ENCODE measurements around the gene LYVE1.

Gene LYVE1

GRCh38 chr11:10551290-10551592, 17.2 kb downstream of the LYVE1 start:
- no peak overlapping the region for H2AFZ ChIP-seq (ENCODE audit: low read depth)

DNA sequence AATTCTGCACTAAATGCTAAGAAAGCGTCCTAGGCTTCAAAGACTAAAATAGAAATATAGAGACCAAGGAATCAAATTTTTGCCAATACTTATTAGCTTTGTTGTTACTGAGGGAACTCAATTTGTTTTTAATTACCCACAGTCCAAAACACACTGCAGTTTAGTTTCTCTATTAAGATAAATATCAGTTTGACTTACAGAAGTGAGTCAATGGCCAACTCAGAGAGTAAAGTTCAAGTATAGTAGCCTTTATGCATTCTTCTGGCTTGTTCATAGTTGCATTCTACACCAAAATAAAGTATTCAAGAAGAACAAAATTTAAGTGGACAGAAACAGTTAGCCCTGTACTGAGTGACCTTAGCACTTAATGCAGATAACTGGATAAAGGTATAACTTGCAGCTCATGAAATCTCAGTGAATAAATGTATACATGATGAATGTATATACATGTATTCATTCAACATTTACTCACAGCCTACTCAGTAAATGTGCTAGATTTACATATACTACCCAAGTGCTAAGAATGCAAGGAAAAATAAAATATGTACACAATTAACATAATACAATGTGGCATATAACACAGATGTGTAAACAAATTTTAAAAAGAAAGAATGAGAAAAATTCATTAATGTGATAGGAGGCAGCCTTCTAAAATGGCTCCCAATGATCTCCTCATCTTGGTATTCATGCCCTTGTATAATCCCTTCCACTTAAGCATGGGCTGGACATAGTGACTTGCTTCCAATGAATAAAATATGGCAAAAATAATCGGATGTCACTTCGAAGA, 17.8 kb downstream of the LYVE1 start:
- Histone ChIP-seq H3K4me2 (no peak overlapping the region), H3K27me3 (ENCODE audit: insufficient read depth, low read depth) (no peaks in the 10 kb centered on the region), H2AFZ (ENCODE audit: low read depth) (no peak overlapping the region)

More at GRCh38 chr11:10551290-10551592, 17.2 kb downstream of the LYVE1 start:
- H3K4me2 ChIP-seq: no peak overlapping the region
- no peaks in the 10 kb centered on the region for H3K27me3 ChIP-seq (ENCODE audit: insufficient read depth, low read depth)
- no peaks in the 10 kb centered on the region for H3K4me1 ChIP-seq (ENCODE audit: low read depth, poor library complexity, severe bottlenecking)
- no peak overlapping the region for H3K27ac ChIP-seq
- H3K4me3 ChIP-seq (IDR thresholded peaks at IDR 0.05; ENCODE audit: insufficient read depth, low read depth, low read length): no peak overlapping the region
- no peak for TF ChIP-seq CTCF (conservative IDR thresholded peaks at IDR 0.05; ENCODE audit: low read depth, low read length)
- no peaks in the 10 kb centered on the region for H4K20me1 ChIP-seq (ENCODE audit: insufficient read depth)
- H3K9ac ChIP-seq: no peak overlapping the region
- no peaks in the 10 kb centered on the region for H3K79me2 ChIP-seq (ENCODE audit: insufficient read depth, low read depth)
- H3K36me3 ChIP-seq (ENCODE audit: insufficient read depth): no peaks in the 10 kb centered on the region

DNA sequence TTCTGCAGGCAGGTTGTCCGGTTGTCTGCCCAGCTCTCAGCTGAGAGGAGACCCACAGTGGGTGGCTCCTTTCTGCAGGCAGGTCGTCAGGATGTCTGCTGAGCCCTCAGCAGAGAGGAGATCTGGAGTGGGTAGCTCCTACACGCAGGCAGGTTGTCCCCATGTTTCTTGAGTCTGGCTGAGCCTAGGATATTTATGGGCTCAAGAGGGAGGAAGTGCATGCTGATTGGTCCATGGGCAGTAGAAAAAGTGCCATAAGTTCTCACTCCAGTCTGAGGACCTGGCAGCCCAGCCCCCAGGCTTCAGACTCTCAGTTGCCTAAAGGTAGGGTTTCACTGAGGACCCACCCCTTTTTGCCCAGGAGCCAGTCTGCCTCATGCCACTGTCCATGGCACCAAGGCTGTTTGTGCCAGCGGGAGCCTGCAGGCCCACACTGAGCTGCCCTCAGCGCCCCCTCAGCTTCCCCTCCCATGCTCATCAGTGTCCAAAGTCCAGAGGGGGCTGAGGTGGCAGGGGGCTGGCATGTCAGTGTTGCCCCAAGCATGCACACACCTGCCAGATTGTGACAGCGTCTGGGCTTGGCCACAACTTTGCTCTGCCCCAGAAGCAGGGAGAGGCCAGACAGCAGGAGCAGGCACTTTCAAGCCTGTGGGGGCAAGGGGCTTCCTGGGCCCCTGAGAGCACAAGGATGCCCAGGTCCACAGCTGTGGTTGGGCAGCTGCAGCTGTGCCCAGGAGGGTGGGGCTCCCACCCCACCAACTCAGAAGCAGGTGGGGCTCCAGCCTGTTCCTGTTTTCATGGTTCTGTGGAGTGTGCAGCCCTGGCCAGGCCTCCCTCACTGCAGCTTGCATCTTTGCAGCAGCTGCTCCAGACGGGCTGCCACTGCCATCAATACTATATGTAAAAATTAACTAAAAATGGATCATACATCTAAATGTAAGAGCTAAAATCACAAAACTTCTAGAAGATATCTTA, 23.7 kb downstream of the LYVE1 start:
- Histone ChIP-seq H3K4me2 (no peak overlapping the region), H3K4me3 (IDR thresholded peaks at IDR 0.05; ENCODE audit: insufficient read depth, low read depth, low read length) (no peak overlapping the region), H2AFZ (ENCODE audit: low read depth) (no peak overlapping the region), H3K4me1 (ENCODE audit: low read depth, poor library complexity, severe bottlenecking) (peaks cover 5% of the 10 kb centered on the region), H3K36me3 (ENCODE audit: insufficient read depth) (no peaks in the 10 kb centered on the region), H3K27me3 (ENCODE audit: insufficient read depth, low read depth) (no peaks in the 10 kb centered on the region), H3K9ac (no peak overlapping the region), H3K27ac (no peak overlapping the region), H3K79me2 (ENCODE audit: insufficient read depth, low read depth) (no peaks in the 10 kb centered on the region), H4K20me1 (ENCODE audit: insufficient read depth) (no peaks in the 10 kb centered on the region)
- no peak for TF ChIP-seq CTCF (conservative IDR thresholded peaks at IDR 0.05; ENCODE audit: low read depth, low read length)

More for the DNA sequence above, 17.8 kb downstream of the LYVE1 start:
- Histone ChIP-seq H3K4me1 (ENCODE audit: low read depth, poor library complexity, severe bottlenecking) (no peaks in the 10 kb centered on the region), H3K36me3 (ENCODE audit: insufficient read depth) (no peaks in the 10 kb centered on the region), H3K27ac (no peak overlapping the region), H3K9ac (no peak overlapping the region), H4K20me1 (ENCODE audit: insufficient read depth) (no peaks in the 10 kb centered on the region), H3K4me3 (IDR thresholded peaks at IDR 0.05; ENCODE audit: insufficient read depth, low read depth, low read length) (no peak overlapping the region), H3K79me2 (ENCODE audit: insufficient read depth, low read depth) (no peaks in the 10 kb centered on the region)
- TF ChIP-seq CTCF (conservative IDR thresholded peaks at IDR 0.05; ENCODE audit: low read depth, low read length): no peak

- H3K79me2 ChIP-seq (ENCODE audit: insufficient read depth, low read depth): no peaks in the 10 kb centered on the region
- H3K27ac ChIP-seq: no peak overlapping the region
- no peak overlapping the region for H2AFZ ChIP-seq (ENCODE audit: low read depth)
- H3K27me3 ChIP-seq (ENCODE audit: insufficient read depth, low read depth): no peaks in the 10 kb centered on the region
- no peaks in the 10 kb centered on the region for H4K20me1 ChIP-seq (ENCODE audit: insufficient read depth)
- no peak for TF ChIP-seq CTCF (conservative IDR thresholded peaks at IDR 0.05; ENCODE audit: low read depth, low read length)
- no peak overlapping the region for H3K4me2 ChIP-seq
- peaks cover 7% of the 10 kb centered on the region for H3K4me1 ChIP-seq (ENCODE audit: low read depth, poor library complexity, severe bottlenecking)
- no peak overlapping the region for H3K4me3 ChIP-seq (IDR thresholded peaks at IDR 0.05; ENCODE audit: insufficient read depth, low read depth, low read length)
- H3K36me3 ChIP-seq (ENCODE audit: insufficient read depth): no peaks in the 10 kb centered on the region
- H3K9ac ChIP-seq: no peak overlapping the region
These were observed 24.7 kb downstream of the LYVE1 start for GRCh38 chr11:10543782-10544181.

Data from KMS-11 (cell line).